A673 (cell line): ENCODE data around the gene ALX4. TPM values are rescaled to one million over a fixed set of nuclear protein-coding genes. Genes with fewer than 3 reads are reported as not detected.

Experiments used
- BruUV-seq: library from RNA; stranded (reverse); fragments of 400-500 nt; replicated peaks from 2 replicates; lab custom pipeline; 2021; lab: Mats Ljungman, UMichigan
- CTCF ChIA-PET: fragments of 300-600 bp; sonication (Branson Sonifier 250); formaldehyde crosslinking; loops from one replicate; lab custom pipeline; 2022; ENCODE audit warnings: antibody characterized with exemption; lab: Charles Lee
- POLR2A ChIA-PET: fragments of 300-600 bp; sonication (Branson Sonifier 250); formaldehyde crosslinking; loops from one replicate; lab custom pipeline; 2022; ENCODE audit warnings: antibody characterized with exemption; ENCODE audit not compliant: low non-redundant PET; lab: Charles Lee
- DNase-seq: peaks from one replicate; pipeline ENCODE4 v3.0.0-alpha.2; 2015; ENCODE audit warnings: low spot score
- H3K27ac ChIP-seq: fragments of 200-600 bp; sonication (generic); 2 replicates; pipeline ENCODE4 v1.5.1; 2016; ENCODE audit warnings: mixed run types, low read depth, mild to moderate bottlenecking, mixed read lengths, antibody characterized with exemption, low read length; ENCODE audit not compliant: poor library complexity, severe bottlenecking
- H3K27me3 ChIP-seq: fragments of 200-600 bp; sonication (generic); replicated peaks from 2 replicates; pipeline ENCODE4 v1.6.1; 2017; ENCODE audit warnings: mixed run types, low read depth, mild to moderate bottlenecking, mixed read lengths, antibody characterized with exemption, low read length; ENCODE audit not compliant: insufficient read depth, poor library complexity
- H3K36me3 ChIP-seq: fragments of 200-600 bp; sonication (generic); 2 replicates; pipeline ENCODE4 v1.6.1; 2016; ENCODE audit warnings: mixed run types, mild to moderate bottlenecking, mixed read lengths, antibody characterized with exemption, low read length; ENCODE audit not compliant: insufficient read depth, poor library complexity, severe bottlenecking
- H3K4me1 ChIP-seq: fragments of 200-600 bp; sonication (generic); 2 replicates; pipeline ENCODE4 v1.6.1; 2017; ENCODE audit warnings: mixed run types, mild to moderate bottlenecking, mixed read lengths, antibody characterized with exemption, low read length; ENCODE audit not compliant: insufficient read depth, poor library complexity, severe bottlenecking
- H3K4me3 ChIP-seq: fragments of 200-600 bp; sonication (generic); 2 replicates; pipeline ENCODE4 v1.5.1; 2016; ENCODE audit warnings: low read depth, mixed run types, mild to moderate bottlenecking, mixed read lengths, low read length; ENCODE audit not compliant: poor library complexity, severe bottlenecking
- H3K9me3 ChIP-seq: fragments of 200-600 bp; sonication (generic); 2 replicates; pipeline ENCODE4 v1.6.1; 2016; ENCODE audit warnings: mixed run types, low read depth, mild to moderate bottlenecking, mixed read lengths, antibody characterized with exemption, low read length; ENCODE audit not compliant: poor library complexity, severe bottlenecking
- EZH2 ChIP-seq: fragments of 200-600 bp; sonication (generic); IDR thresholded peaks from 2 replicates; pipeline ENCODE4 v1.6.1; 2017; ENCODE audit warnings: borderline replicate concordance, low read depth, mild to moderate bottlenecking, mixed read lengths, antibody characterized with exemption, low read length; ENCODE audit not compliant: poor library complexity, severe bottlenecking
- intact Hi-C: fragments of 100-400 bp; cut with micrococcal nuclease; formaldehyde crosslinking; loops from one replicate; pipeline ENCODE4 v1.10.0; 2022; ENCODE audit not compliant: unreplicated experiment
- total RNA-seq: library from RNA; stranded (reverse); gene quantifications from 2 replicates; pipeline ENCODE4 v1.2.3, GENCODE V29; 2021
- TF ChIP-seq, protein P1 (sequence below): fragments of 300-800, 200-600 bp; sonication (generic); conservative IDR thresholded peaks from 2 replicates; pipeline ENCODE4 v1.5.1; 2017; ENCODE audit warnings: low read depth, mild to moderate bottlenecking, antibody characterized with exemption, low read length, moderate library complexity, mixed read lengths

The ALX4 gene
- total RNA-seq, 1 experiment from 2014 or later: 135 TPM

DNA sequence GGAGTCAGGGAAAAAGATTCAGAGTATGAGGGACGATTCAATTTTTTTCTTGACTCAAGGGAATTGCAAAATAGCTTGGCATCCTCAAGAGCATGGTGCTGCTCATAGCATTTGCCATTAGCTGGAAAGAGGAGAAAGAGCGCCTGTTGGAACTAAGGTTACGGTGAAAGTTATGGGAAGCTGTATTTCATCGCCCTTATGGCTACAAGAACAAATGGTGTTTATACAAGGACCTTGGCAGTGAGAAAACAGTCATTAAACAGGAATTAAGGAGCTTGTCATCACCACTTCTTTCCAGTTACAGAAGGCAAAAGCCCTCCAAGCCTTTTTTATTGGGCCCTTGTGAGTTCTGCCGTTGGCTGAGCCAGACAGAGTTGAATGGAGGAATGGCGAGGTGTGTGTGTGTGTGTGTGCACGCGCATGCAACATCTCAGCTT is 74.2 kb downstream of the ALX4 start:
- CTCF ChIA-PET: no interaction called here

DNA sequence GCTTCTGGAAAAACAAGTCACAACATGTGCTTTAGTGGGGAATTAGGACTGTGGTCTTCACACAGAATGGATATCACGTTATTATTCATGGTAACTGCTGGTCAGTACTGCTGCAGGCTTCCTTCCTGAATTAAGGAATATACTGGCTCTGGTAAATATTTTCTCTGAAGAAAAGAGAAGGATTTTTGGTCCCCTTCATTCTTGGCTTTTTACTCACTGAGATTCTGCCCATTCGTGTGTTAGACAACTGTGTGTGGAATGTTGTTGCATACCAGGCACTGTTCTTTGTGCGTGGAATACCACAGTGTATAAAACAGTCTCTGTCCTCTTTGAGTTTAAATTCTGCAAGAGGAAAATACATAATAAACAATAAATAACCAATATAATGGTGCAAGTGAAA is 80.3 kb downstream of the ALX4 start:
- DNase-seq: no peak
- H3K27ac ChIP-seq: no peak overlapping the region
- no peaks in the 10 kb centered on the region for H3K4me1 ChIP-seq
- ChIA-PET CTCF (no interaction called here), POLR2A (no interaction called here)
- no peak overlapping the region for H3K4me3 ChIP-seq
- no peaks in the 10 kb centered on the region for H3K27me3 ChIP-seq
- intact Hi-C loops: no loop called here
- peaks cover 6% of the 10 kb centered on the region for H3K36me3 ChIP-seq
- H3K9me3 ChIP-seq: no peaks in the 10 kb centered on the region
- BruUV-seq: no TSS peak
- TF ChIP-seq, protein P1, sequence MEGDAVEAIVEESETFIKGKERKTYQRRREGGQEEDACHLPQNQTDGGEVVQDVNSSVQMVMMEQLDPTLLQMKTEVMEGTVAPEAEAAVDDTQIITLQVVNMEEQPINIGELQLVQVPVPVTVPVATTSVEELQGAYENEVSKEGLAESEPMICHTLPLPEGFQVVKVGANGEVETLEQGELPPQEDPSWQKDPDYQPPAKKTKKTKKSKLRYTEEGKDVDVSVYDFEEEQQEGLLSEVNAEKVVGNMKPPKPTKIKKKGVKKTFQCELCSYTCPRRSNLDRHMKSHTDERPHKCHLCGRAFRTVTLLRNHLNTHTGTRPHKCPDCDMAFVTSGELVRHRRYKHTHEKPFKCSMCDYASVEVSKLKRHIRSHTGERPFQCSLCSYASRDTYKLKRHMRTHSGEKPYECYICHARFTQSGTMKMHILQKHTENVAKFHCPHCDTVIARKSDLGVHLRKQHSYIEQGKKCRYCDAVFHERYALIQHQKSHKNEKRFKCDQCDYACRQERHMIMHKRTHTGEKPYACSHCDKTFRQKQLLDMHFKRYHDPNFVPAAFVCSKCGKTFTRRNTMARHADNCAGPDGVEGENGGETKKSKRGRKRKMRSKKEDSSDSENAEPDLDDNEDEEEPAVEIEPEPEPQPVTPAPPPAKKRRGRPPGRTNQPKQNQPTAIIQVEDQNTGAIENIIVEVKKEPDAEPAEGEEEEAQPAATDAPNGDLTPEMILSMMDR: no peak
- TF ChIP-seq EZH2: no peak

More for the DNA sequence above, 74.2 kb downstream of the ALX4 start:
- no peak for TF ChIP-seq EZH2
- TF ChIP-seq, protein P1: no peak
- POLR2A ChIA-PET: no interaction called here
- BruUV-seq: no TSS peak
- intact Hi-C loops: no loop called here
- Histone ChIP-seq H3K4me1 (no peaks in the 10 kb centered on the region), H3K4me3 (no peak overlapping the region), H3K36me3 (peaks cover 18% of the 10 kb centered on the region), H3K9me3 (no peaks in the 10 kb centered on the region), H3K27me3 (no peaks in the 10 kb centered on the region), H3K27ac (no peak overlapping the region)
- no peak for DNase-seq

GRCh38 chr11:44229098-44229497 is 80.8 kb downstream of the ALX4 start:
- no TSS peak for BruUV-seq
- intact Hi-C loops: no loop called here
- ChIA-PET POLR2A (interaction anchor here (0.6 kb wide), 1 partner anchor 11 kb away, joined by 18 read pairs; no protein-coding TSS in a partner anchor), CTCF (no interaction called here)
- TF ChIP-seq, protein P1: no peak
- Histone ChIP-seq H3K9me3 (no peaks in the 10 kb centered on the region), H3K27me3 (no peaks in the 10 kb centered on the region), H3K36me3 (peaks cover 6% of the 10 kb centered on the region), H3K4me1 (no peaks in the 10 kb centered on the region), H3K4me3 (no peak overlapping the region), H3K27ac (no peak overlapping the region)
- DNase-seq: no peak
